Measurements from ENCODE around the gene CA11.

GRCh38 chr19:48606463-48607358 lies 39.3 kb downstream of the CA11 start, which contains the start of gene SPACA4:
- TF ChIP-seq CTCF (IDR thresholded peaks at IDR 0.05), result no peak
- TF ChIP-seq POLR2A (IDR thresholded peaks at IDR 0.05), result no peak

Measured in heart left ventricle (tissue), 13 donors.